Measurements from ENCODE around the gene PRKCZ. TPM values are rescaled to one million over a fixed set of nuclear protein-coding genes. Genes with fewer than 3 reads are reported as not detected.

The PRKCZ gene
- total RNA-seq, 2 experiments from 2014 or later: 8.0 to 10.0 TPM

DNA sequence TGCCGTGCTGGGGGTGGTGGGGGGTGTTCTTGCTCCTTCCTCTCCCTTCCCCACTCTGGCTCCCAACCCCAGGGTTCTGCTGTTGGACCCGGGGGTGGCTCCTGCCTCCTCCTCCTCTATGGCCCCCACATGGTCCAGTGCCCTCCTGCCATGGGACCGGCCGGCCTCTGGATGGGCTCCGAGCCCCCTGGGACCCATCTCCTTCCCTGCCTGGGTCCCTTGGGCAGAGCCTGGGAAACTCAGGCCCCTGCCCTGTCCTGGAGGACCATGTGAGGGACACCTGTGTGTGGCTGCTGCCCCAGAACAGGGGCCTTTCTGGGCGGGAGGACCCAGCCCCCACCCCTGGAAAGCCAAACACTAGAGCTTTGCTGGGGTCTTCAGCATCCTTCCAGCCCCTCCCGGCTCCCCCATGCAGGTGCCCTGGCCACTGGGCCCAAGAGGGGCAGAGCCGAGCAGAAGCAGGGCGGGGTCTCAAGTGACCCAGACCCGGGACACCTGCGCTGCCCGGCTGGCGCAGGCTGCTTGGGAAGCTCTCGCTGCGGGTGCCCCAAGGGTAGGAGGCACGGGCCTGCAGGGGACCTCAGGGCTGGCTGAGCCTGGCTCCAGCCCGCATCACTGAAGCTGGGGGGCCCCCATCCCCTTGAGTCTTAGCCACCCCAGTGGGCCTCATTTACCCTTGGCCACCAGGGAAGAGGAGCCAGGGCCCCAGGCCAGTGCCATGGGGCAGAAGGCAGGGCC, 146.9 kb downstream of the PRKCZ start:
- ChIA-PET POLR2A (no interaction called here), CTCF (ENCODE audit: unreplicated experiment) (no interaction called here)
- peaks cover 14% of the 10 kb centered on the region for H3K4me1 ChIP-seq (ENCODE audit: insufficient read depth, low read length, poor library complexity, severe bottlenecking)
- no peak overlapping the region for H3K4me2 ChIP-seq (ENCODE audit: low read length)
- no peak overlapping the region for H3K4me3 ChIP-seq (ENCODE audit: low read depth, low read length, poor library complexity, severe bottlenecking)
- H3K79me2 ChIP-seq (ENCODE audit: insufficient read depth, low read depth, low read length): no peaks in the 10 kb centered on the region
- H3K27ac ChIP-seq (ENCODE audit: low read depth, low read length, poor library complexity, severe bottlenecking): no peak overlapping the region
- H2AFZ ChIP-seq (ENCODE audit: low read length): no peak overlapping the region
- intact Hi-C loops (cut with micrococcal nuclease; ENCODE audit: unreplicated experiment): loop anchor here (5.0 kb wide), 1 partner anchor 105 kb away; no protein-coding TSS in a partner anchor
- H3K36me3 ChIP-seq (ENCODE audit: insufficient read depth, low read length): no peaks in the 10 kb centered on the region
- BruUV-seq (replicated peaks): no TSS peak
- no peak for DNase-seq (ENCODE audit: low spot score)
- H3K9me3 ChIP-seq (ENCODE audit: low read length): no peaks in the 10 kb centered on the region
- H3K9me2 ChIP-seq (ENCODE audit: insufficient read depth, low read length): no peaks in the 10 kb centered on the region
- TF ChIP-seq EZH2phosphoT487 (IDR thresholded peaks at IDR 0.05; ENCODE audit: borderline replicate concordance, low read depth, low read length): no peak
- no peaks in the 10 kb centered on the region for H4K20me1 ChIP-seq (ENCODE audit: insufficient read depth, low read length)

- no peaks in the 10 kb centered on the region for H3K9me3 ChIP-seq (ENCODE audit: low read length)
- TF ChIP-seq CTCF (conservative IDR thresholded peaks at IDR 0.05; ENCODE audit: low read length) (no peak), EZH2phosphoT487 (IDR thresholded peaks at IDR 0.05; ENCODE audit: borderline replicate concordance, low read depth, low read length) (no peak)
- no peaks in the 10 kb centered on the region for H3K9me2 ChIP-seq (ENCODE audit: insufficient read depth, low read length)
- CTCF ChIA-PET (ENCODE audit: unreplicated experiment): no interaction called here
- POLR2A ChIA-PET: no interaction called here
- no peak for DNase-seq (ENCODE audit: low spot score)
- H3K27ac ChIP-seq (ENCODE audit: low read depth, low read length, poor library complexity, severe bottlenecking): no peak overlapping the region
- BruUV-seq (replicated peaks): no TSS peak
- intact Hi-C loops (cut with micrococcal nuclease; ENCODE audit: unreplicated experiment): loop anchor here (5.0 kb wide), 1 partner anchor 105 kb away; no protein-coding TSS in a partner anchor
- H2AFZ ChIP-seq (ENCODE audit: low read length): no peak overlapping the region
- no peaks in the 10 kb centered on the region for H3K79me2 ChIP-seq (ENCODE audit: insufficient read depth, low read depth, low read length)
- H3K36me3 ChIP-seq (ENCODE audit: insufficient read depth, low read length): no peaks in the 10 kb centered on the region
- peaks cover 12% of the 10 kb centered on the region for H3K4me1 ChIP-seq (ENCODE audit: insufficient read depth, low read length, poor library complexity, severe bottlenecking)
- no peak overlapping the region for H3K4me3 ChIP-seq (ENCODE audit: low read depth, low read length, poor library complexity, severe bottlenecking)
- no peak overlapping the region for H3K4me2 ChIP-seq (ENCODE audit: low read length)
- no peaks in the 10 kb centered on the region for H4K20me1 ChIP-seq (ENCODE audit: insufficient read depth, low read length)
These were observed 147.5 kb downstream of the PRKCZ start for GRCh38 chr1:2197707-2198165.

GRCh38 chr1:2198571-2198970, 148.4 kb downstream of the PRKCZ start:
- no peak for DNase-seq (ENCODE audit: low spot score)
- no peak overlapping the region for H3K4me3 ChIP-seq (ENCODE audit: low read depth, low read length, poor library complexity, severe bottlenecking)

More at GRCh38 chr1:2198571-2198970, 148.4 kb downstream of the PRKCZ start:
- ChIA-PET CTCF (ENCODE audit: unreplicated experiment) (no interaction called here), POLR2A (no interaction called here)
- Histone ChIP-seq H4K20me1 (ENCODE audit: insufficient read depth, low read length) (no peaks in the 10 kb centered on the region), H3K79me2 (ENCODE audit: insufficient read depth, low read depth, low read length) (no peaks in the 10 kb centered on the region), H2AFZ (ENCODE audit: low read length) (no peak overlapping the region), H3K9me2 (ENCODE audit: insufficient read depth, low read length) (no peaks in the 10 kb centered on the region), H3K4me2 (ENCODE audit: low read length) (no peak overlapping the region), H3K9me3 (ENCODE audit: low read length) (no peaks in the 10 kb centered on the region), H3K36me3 (ENCODE audit: insufficient read depth, low read length) (no peaks in the 10 kb centered on the region), H3K4me1 (ENCODE audit: insufficient read depth, low read length, poor library complexity, severe bottlenecking) (peaks cover 10% of the 10 kb centered on the region), H3K27ac (ENCODE audit: low read depth, low read length, poor library complexity, severe bottlenecking) (no peak overlapping the region)
- BruUV-seq (replicated peaks): no TSS peak
- intact Hi-C loops (cut with micrococcal nuclease; ENCODE audit: unreplicated experiment): loop anchor here (5.0 kb wide), 1 partner anchor 104 kb away; no protein-coding TSS in a partner anchor
- TF ChIP-seq EZH2phosphoT487 (IDR thresholded peaks at IDR 0.05; ENCODE audit: borderline replicate concordance, low read depth, low read length) (no peak), CTCF (conservative IDR thresholded peaks at IDR 0.05; ENCODE audit: low read length) (no peak)
